Measurements from ENCODE around the gene DPF3. TPM values are rescaled to one million over a fixed set of nuclear protein-coding genes. Genes with fewer than 3 reads are reported as not detected.

DPF3 gene
- total and polyA plus RNA-seq, 2 of the 13 experiments (the other 11 are each of a cell fraction or from before 2014, with no cell fraction given) = 0.09 to 0.60 TPM

GRCh38 chr14:72717220-72717619, 176.7 kb downstream of the DPF3 start:
- FAIRE-seq = no peak
- no peaks in the 10 kb centered on the region for H4K20me1 ChIP-seq (ENCODE audit: insufficient read depth, low read length)
- no peaks in the 10 kb centered on the region for H3K79me2 ChIP-seq (ENCODE audit: insufficient read depth, low read length)
- CTCF ChIA-PET (ENCODE audit: low intra/inter-chr PET ratio, low total read pairs) = no interaction called here
- H3K27me3 ChIP-seq (ENCODE audit: control insufficient read depth in 1 of 2, insufficient read depth in 2 of 2, low read length in 2 of 2) = no peaks in the 10 kb centered on the region
- TF ChIP-seq ZNF609 (CRISPR knock-in tag; IDR thresholded peaks at IDR 0.05; ENCODE audit: borderline replicate concordance) = no peak
- no peak overlapping the region for H3K4me2 ChIP-seq (ENCODE audit: low read depth, low read length)
- H3K9ac ChIP-seq (ENCODE audit: insufficient read depth, low read depth, low read length) = no peak overlapping the region
- intact Hi-C loops (cut with micrococcal nuclease; ENCODE audit: unreplicated experiment) = no loop called here
- POLR2A ChIA-PET = no interaction called here
- ATAC-seq = no peak
- H3K4me3 ChIP-seq (replicated peaks in 1 of 3; ENCODE audit: insufficient read depth in 1 of 3, low read depth in 2 of 3, low read length in 3 of 3) = no peak overlapping the region
- H3K4me1 ChIP-seq (ENCODE audit: insufficient read depth, low read length) = peaks cover 4% of the 10 kb centered on the region; the same call in 1 of the 2 replicates
- no peak for DNase-seq (ENCODE audit: low spot score)
- no peaks in the 10 kb centered on the region for H3K36me3 ChIP-seq (replicated peaks in 1 of 2; ENCODE audit: control insufficient read depth in 1 of 2, insufficient read depth in 2 of 2, low read length in 2 of 2)
- in situ Hi-C loops (cut with HindIII; ENCODE audit: extremely low pct_ligation_motif_present, low pct_unique_long_range_greater_than_20kb) = no loop called here
- 44% methylated on average over 2 of the region's 2 CpGs for WGBS (ENCODE audit: low lambda C conversion rate)
- no TSS peak for BruUV-seq (replicated peaks)
- H3K27ac ChIP-seq (ENCODE audit: extremely low read length, insufficient read depth, low read length) = no peak overlapping the region
- H2AFZ ChIP-seq (ENCODE audit: low read length) = no peak overlapping the region
- no peaks in the 10 kb centered on the region for H3K9me3 ChIP-seq (ENCODE audit: low read length)

GRCh38 chr14:72716476-72716875, 177.4 kb downstream of the DPF3 start:
- peaks cover 4% of the 10 kb centered on the region; the same call in 1 of the 2 replicates for H3K4me1 ChIP-seq (ENCODE audit: insufficient read depth, low read length)
- H3K4me3 ChIP-seq (replicated peaks in 1 of 3; ENCODE audit: insufficient read depth in 1 of 3, low read depth in 2 of 3, low read length in 3 of 3) = no peak overlapping the region
- 30% methylated on average over 4 of the region's 4 CpGs for WGBS (ENCODE audit: low lambda C conversion rate)
- no peak overlapping the region for H2AFZ ChIP-seq (ENCODE audit: low read length)
- ChIA-PET POLR2A (no interaction called here), CTCF (ENCODE audit: low intra/inter-chr PET ratio, low total read pairs) (no interaction called here)
- intact Hi-C loops (cut with micrococcal nuclease; ENCODE audit: unreplicated experiment) (no loop called here), in situ Hi-C loops (cut with HindIII; ENCODE audit: extremely low pct_ligation_motif_present, low pct_unique_long_range_greater_than_20kb) (no loop called here)
- FAIRE-seq (no peak), ATAC-seq (no peak), DNase-seq (ENCODE audit: low spot score) (no peak)
- no peaks in the 10 kb centered on the region for H3K36me3 ChIP-seq (replicated peaks in 1 of 2; ENCODE audit: control insufficient read depth in 1 of 2, insufficient read depth in 2 of 2, low read length in 2 of 2)
- H4K20me1 ChIP-seq (ENCODE audit: insufficient read depth, low read length) = no peaks in the 10 kb centered on the region
- TF ChIP-seq ZNF263 (CRISPR knock-in tag; IDR thresholded peaks at IDR 0.05) = no peak
- TF ChIP-seq ZFX (CRISPR knock-in tag; IDR thresholded peaks at IDR 0.05; ENCODE audit: low read depth) = no peak
- no peak for TF ChIP-seq TOPORS (CRISPR knock-in tag; IDR thresholded peaks at IDR 0.05)
- no peak overlapping the region for H3K9ac ChIP-seq (ENCODE audit: insufficient read depth, low read depth, low read length)
- no TSS peak for BruUV-seq (replicated peaks)
- no peak overlapping the region for H3K27ac ChIP-seq (ENCODE audit: extremely low read length, insufficient read depth, low read length)
- H3K4me2 ChIP-seq (ENCODE audit: low read depth, low read length) = no peak overlapping the region
- no peaks in the 10 kb centered on the region for H3K9me3 ChIP-seq (ENCODE audit: low read length)
- H3K79me2 ChIP-seq (ENCODE audit: insufficient read depth, low read length) = no peaks in the 10 kb centered on the region
- H3K27me3 ChIP-seq (ENCODE audit: control insufficient read depth in 1 of 2, insufficient read depth in 2 of 2, low read length in 2 of 2) = no peaks in the 10 kb centered on the region
